Measurements from ENCODE around the gene MYL5.

GRCh38 chr4:726838-727237 is 52.5 kb downstream of the MYL5 start:
- TF ChIP-seq POLR2A (IDR thresholded peaks at IDR 0.05) (no peak), POLR2AphosphoS5 (IDR thresholded peaks at IDR 0.05) (no peak), CTCF (IDR thresholded peaks at IDR 0.05) (no peak), EP300 (IDR thresholded peaks at IDR 0.05) (no peak)
